Measurements from ENCODE around the gene ERGIC3.
"Not testable (repeated sequence)": the region's sequence is repeated elsewhere in the genome, so short reads cannot be mapped to it uniquely, and the experiment has no call there.

The ERGIC3 gene

DNA sequence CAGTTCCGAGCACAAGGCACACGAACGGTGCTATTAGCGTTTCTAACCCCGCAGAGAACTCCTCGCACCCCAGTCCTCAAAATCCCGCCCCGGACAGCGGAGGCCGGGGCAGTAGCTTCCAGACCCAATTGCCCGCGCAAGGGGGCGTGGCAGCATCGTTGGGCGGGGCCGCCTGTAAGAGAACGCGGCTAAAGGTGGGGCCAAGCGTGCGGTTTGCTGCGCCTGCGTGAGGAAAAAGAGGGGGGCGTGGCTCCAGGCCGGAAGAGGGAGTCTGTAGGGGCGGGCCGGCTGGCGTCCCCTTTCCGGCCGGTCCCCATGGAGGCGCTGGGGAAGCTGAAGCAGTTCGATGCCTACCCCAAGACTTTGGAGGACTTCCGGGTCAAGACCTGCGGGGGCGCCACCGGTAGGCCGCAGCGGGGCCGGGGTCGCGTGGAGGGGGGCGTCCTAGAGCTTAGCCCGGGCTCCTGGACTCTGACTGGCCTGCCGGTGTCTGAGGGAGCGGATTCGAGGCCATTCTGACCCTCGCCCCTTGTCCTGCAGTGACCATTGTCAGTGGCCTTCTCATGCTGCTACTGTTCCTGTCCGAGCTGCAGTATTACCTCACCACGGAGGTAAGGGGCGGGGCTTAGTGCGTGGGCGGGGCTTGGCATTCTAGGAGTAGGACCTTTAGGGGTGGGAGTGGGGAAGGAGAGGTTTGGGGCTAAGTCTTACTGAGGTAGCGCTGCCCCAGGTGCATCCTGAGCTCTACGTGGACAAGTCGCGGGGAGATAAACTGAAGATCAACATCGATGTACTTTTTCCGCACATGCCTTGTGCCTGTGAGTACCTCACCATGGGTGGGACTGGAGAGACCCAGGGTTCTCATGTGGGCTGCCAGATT lies at the start of gene ERGIC3:
Gene ERGIC3 (plus strand): TSS at position 296 of the 880 bp plus-strand sequence. CDS start 20 bp downstream, at position 316.
- peak; percentile 93 for DNase-seq (ENCODE audit: low read depth)

DNA sequence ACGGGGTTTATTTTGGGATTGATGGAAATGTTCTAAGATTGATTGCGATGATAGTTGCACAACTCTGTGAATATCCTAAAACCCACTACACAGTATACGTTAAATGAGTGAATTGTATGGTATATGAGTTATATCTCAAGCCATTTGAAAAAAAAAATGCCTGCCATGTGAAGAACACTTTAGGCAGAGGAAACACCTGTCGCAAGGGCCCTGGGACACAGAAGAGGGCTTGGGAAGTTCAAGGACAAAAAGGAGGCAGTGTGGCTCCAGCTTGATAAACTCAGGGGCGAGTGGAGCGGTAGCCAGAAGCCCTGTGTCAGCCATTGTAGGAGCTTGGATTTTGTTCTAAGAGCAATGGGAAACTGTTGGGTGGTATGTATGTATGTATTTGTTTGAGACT lies 49.5 kb upstream of the ERGIC3 start:
- DNase-seq (ENCODE audit: low read depth) = no peak

DNA sequence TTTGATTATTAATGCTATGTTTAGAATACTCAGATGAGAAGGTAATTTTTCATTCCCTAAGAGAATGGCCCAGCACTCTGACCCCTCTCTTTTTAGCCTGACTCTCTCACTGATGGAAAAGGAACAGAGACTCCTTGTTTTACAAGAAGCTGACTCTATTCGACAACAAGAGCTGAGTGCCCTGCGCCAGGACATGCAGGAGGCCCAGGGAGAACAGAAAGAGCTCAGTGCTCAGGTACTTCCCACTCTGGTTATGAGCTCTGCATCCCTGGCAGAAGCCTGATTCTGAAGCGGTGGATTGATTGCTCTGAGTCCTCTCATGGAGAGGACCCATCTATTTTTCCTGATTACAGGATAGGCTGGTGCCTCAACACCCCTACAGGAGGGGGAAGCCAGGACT lies 45.4 kb upstream of the ERGIC3 start:
- no peak for DNase-seq (ENCODE audit: low read depth)

DNA sequence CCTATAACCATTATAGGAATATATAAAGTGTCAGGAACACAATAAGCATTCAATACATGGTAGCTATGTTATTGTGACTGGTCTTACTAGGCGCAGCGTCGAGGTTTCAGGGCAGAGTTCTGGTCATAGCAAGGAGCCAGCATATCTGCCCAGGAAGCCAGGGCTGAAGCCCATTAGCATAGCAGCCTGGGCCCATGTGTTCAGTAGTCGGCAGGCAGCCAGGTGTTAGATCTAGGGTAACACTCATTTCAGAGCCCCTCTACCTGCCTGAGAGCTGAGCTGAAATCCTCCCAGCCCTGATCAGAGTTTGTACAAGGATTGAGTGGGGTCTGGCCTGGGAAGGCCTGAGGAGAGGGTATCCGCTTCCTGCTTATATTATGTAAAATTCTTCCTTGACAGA lies 44.6 kb upstream of the ERGIC3 start:
- DNase-seq (ENCODE audit: low read depth) = no peak

DNA sequence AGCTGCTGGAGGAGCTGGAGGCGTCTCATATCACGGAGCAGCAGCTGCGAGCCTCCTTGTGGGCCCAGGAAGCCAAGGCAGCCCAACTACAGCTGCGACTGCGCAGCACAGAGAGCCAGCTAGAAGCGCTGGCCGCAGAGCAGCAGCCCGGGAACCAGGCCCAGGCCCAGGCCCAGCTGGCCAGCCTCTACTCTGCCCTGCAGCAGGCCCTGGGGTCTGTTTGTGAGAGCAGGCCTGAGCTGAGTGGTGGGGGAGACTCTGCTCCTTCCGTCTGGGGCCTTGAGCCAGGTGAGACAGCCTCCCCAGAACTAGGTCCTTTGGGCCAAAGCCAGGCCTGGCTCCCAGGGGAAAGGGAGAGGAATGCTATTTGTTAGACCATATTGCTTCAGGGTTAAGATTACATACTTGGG lies 44.1 kb upstream of the ERGIC3 start:
- DNase-seq (ENCODE audit: low read depth) = no peak

DNA sequence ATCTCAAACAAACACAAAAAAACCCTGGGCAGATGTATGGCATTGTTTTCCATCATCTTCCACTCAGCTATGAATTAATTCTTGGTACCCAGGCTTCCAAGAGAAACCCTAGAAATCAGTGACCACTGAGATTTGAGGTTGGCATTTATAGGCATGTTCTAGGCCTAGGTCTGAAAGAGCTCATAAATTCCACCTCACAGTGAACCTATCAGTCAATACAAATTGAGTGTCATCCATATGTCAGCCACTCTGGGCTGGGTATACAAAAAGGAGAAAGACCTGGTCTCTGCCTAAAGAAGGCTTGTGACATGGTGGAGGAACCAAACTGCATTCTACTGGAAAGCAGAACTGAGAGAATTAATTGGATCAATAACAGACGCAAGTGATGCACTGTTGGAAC lies 42.6 kb upstream of the ERGIC3 start:
- DNase-seq (ENCODE audit: low read depth) = no peak

DNA sequence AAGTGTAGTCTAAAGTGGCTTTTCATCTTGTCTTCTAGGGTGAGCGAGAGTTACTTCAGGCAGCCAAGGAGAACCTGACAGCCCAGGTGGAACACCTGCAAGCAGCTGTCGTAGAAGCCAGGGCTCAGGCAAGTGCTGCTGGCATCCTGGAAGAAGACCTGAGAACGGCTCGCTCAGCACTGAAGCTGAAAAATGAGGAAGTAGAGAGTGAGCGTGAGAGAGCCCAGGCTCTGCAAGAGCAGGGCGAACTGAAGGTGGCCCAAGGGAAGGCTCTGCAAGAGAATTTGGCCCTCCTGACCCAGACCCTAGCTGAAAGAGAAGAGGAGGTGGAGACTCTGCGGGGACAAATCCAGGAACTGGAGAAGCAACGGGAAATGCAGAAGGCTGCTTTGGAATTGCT lies 39.5 kb upstream of the ERGIC3 start:
- DNase-seq (ENCODE audit: low read depth) = no peak

DNA sequence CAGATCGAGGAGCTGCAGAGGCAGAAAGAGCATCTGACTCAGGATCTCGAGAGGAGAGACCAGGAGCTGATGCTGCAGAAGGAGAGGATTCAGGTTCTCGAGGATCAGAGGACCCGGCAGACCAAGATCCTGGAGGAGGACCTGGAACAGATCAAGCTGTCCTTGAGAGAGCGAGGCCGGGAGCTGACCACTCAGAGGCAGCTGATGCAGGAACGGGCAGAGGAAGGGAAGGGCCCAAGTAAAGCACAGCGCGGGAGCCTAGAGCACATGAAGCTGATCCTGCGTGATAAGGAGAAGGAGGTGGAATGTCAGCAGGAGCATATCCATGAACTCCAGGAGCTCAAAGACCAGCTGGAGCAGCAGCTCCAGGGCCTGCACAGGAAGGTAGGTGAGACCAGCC lies 38.6 kb upstream of the ERGIC3 start:
- no peak for DNase-seq (ENCODE audit: low read depth)

DNA sequence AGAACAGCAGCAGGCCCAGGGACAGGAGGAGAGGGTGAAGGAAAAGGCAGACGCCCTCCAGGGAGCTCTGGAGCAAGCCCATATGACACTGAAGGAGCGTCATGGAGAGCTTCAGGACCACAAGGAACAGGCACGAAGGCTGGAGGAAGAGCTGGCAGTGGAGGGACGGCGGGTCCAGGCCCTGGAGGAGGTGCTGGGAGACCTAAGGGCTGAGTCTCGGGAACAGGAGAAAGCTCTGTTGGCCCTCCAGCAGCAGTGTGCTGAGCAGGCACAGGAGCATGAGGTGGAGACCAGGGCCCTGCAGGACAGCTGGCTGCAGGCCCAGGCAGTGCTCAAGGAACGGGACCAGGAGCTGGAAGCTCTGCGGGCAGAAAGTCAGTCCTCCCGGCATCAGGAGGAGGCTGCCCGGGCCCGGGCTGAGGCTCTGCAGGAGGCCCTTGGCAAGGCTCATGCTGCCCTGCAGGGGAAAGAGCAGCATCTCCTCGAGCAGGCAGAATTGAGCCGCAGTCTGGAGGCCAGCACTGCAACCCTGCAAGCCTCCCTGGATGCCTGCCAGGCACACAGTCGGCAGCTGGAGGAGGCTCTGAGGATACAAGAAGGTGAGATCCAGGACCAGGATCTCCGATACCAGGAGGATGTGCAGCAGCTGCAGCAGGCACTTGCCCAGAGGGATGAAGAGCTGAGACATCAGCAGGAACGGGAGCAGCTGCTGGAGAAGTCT lies 37.9 kb upstream of the ERGIC3 start:
- DNase-seq (ENCODE audit: low read depth) = no peak

DNA sequence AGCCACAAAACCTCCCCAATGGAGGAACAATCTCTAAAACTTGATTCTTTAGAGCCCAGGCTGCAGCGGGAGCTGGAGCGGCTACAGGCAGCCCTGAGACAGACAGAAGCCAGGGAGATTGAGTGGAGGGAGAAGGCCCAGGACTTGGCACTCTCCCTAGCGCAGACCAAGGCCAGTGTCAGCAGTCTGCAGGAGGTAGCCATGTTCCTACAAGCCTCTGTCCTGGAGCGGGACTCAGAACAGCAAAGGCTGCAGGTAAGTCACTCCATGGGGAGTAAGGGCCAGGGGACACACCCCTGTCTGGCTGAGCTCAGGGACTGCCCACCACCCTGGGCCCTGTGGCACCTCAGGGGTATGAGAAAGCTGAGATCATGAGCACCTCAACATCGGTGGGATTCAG lies 37.1 kb upstream of the ERGIC3 start:
- no peak for DNase-seq (ENCODE audit: low read depth)

DNA sequence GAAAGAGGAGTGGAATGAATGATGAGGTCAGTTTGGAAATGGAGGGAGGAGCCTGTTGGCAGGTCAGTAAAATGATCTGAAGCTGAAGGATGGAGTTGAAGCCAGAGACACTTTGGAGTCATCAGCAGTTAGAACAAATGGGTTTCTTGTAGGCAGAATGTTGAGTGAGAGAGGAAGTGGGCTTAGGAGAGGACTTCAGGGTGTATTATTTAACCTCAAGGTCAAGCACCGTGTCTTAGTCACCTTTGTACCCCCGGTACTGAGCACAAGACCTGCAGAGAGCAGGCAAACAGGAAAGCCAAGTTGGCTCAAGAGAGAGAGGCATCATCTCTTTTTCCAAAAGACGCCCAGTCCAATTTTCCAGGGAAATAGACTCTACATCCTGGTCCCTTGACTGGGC lies 35.7 kb upstream of the ERGIC3 start:
- DNase-seq (ENCODE audit: low read depth) = no peak

DNA sequence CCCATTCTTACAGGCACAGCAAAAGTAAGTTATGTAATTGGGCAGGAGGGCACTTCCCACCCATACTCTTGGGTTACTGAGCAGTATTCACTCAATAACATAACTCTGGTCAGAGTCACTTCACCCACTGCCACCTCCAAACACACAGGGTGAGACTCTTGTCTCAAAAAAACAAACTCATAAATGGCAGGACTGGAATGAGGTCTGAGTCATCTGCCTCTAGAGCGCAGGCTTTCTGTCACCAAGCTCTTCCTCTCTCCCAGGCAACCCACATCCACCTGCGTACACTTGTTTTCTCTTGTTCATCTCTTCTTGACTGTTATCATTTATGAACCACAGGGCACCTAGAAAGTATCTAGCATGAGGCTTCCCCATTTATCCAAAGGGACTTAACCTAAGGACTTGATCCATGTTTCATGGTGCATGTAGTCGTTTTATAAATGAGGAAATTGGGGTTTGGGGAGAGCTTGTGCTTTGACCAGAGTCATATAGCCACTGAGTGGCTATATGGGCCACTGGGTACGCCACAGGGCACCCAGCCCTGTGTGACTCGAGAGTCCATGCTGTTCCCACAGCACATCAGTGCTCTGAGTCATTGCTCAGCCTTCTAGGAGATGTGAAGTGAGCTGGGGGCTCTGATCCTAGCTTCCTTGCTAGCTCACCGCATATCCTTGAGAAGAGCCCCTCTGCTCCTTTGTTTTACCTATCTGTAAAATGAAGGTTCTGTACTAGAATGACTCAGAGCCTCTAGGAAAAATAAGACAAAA lies 34.8 kb upstream of the ERGIC3 start:
- DNase-seq (ENCODE audit: low read depth) = no peak

DNA sequence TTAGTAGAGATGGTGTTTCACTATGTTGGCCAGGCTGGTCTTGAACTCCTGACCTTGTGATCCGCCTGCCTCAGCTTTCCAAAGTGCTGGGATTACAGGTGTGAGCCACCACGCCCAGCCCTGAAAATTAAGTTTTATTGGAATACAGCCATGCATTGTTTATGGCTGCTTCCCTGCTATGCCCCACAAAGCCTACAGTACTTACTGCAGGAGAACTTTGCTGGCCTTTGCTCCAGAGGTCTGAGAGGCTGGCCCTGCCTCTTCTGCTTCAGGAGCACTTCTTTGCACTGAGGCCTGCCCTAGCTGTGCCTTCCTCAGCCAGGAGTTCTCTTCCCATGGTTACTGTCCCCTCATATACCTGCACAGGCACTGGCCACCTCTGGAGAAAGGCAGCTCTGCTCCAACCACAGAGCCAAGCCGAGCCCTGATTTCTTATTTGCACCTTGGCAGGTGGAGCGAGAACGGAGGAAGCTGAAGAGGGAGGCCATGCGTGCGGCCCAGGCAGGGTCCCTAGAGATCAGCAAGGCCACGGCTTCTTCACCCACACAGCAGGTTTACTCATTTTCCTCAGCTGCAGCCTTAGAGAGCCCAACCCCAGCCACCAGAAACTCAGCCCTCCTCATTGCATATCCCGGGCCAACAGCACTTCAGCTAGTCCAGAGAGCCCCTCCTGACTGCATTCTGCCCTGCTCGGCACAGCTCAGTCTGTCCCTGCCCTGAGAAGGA lies 33.2 kb upstream of the ERGIC3 start:
- no peak for DNase-seq (ENCODE audit: low read depth)

DNA sequence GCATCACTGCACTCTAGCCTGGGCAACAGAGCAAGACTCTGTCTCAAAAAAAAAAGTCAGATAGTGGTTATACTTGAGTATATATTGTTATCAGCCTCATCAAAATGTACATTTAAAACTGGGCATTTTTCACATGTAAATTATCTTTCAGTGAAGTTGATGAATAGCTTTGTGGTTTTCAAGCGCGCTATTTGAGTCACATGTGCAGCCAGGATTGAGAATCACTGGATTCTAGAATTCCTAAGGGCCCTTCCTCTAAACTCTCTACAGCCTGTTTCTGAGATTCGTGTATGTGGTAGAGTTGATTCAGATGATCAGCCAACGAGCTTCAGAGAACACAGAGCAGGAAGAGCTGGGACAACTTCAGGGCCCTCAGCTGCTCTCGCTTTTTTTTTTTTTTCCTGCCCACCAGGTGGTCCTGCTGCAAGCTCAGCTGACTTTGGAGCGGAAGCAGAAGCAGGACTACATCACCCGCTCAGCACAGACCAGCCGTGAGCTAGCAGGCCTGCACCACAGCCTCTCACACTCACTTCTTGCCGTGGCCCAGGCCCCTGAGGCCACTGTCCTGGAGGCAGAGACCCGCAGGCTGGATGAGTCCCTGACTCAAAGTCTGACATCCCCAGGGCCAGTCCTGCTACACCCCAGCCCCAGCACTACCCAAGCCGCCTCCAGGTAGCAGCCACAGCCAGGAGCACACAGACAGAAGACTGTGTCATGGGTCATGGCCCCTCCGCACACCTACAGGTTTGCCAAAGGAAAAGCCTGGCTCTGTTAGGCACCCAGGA lies 30.7 kb upstream of the ERGIC3 start:
- no peak for DNase-seq (ENCODE audit: low read depth)

DNA sequence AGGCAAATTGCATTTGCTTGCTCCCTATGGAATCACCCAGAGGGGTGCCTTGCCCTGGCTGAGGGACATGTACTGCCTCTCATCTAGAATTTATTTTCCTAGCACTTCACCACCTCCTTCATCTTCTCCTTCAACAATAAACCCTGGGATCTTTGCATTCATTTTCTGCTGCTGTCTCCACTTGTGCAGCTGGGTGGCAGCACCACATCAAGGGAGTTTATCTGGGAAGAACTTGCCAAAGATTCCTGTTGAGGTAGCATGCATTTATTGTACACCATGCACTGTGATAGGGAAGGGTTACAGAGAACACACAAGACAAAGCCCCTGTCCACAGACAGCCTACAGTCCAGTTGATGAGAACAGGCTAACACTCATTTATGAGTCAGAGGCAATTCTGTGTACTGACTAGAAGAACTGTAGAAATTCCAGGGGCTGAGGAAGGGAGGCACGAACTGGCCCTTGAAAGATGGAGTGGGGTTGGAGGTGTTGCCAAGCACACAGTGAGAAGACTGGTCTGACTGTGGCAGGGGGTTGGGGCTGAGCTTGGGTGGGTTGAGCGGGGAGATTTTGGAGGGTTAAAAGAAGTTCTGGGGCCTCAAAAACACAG lies 30.0 kb upstream of the ERGIC3 start:
- DNase-seq (ENCODE audit: low read depth) = no peak

DNA sequence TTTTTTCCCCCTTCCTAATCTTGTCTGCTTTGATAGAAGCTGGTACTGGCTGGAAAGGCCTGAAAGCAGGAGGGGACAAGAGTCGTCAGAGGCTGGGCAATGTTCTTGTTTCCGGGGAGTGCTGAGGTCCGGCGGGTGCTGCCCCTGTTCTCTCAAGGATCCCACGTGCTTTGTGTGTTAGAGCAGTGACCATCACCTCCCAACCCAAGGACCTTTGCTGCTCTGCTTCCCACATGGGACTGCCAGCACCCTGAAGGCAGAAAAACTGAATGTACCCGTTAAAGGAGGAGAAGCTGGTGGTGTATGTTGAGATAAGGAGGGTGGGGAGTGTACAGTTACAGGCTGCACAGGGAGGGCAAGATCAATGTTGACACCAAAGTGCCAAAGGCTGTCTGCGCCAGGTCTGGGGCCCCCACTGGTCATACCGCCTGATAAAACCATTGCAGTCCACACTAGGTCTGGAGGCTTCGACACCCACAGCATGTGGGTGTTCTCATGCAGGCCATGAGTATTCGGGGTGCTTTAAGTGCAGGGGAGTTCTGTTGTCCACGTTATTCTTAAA lies 27.4 kb upstream of the ERGIC3 start:
- no peak for DNase-seq (ENCODE audit: low read depth)

DNA sequence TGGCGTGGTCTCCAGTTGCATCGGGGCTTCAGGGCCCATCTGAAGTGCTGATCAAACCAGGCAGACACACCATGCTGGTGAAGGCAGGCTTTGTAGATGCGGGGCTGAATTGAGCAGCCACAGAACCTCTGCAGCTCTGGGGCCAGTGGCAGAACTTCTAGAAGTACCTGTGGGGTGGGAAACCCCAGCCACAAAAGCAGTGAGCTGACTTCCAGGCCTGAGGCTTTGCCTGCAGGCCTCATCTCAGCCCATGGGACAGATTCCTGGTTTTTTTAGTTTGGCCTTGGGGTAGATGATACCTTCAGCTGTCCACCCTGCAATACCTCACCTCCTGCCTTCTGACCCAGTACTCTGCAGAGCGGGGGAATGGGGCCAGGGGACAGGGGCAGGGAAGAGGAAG lies 26.5 kb upstream of the ERGIC3 start:
- no peak for DNase-seq (ENCODE audit: low read depth)

DNA sequence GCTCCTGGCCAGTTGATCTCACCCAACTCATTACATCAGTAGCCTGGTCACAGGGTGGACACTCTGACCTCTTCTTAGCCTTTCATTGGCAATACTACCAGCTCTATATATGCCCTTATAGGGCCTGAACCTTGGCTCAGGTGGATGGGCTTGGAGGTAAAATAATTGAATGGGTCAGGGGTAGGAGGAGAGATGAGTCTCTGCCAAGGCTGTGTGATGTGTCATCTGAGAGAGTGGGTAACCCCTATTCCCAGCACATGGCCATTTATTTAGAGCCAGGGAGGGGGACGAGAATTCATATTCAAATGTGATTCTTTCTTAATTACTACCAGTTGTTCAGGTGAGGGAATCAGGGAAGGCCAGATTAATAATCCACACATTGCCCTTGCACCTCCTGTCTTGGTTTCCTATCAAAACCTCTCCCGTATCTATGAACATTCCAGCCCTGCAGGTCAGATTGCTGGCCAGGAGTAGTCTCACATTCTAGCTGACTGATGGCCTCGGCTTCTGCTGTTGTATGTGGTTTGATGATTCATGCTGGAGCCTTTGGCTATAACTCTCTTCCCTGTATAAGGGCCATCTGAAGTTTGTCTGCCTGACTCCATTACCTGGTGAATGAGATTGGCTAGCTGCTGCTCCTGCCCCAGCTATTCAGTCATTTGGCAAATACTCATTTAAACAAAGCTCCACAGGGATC lies 25.8 kb upstream of the ERGIC3 start:
- DNase-seq (ENCODE audit: low read depth) = no peak

DNA sequence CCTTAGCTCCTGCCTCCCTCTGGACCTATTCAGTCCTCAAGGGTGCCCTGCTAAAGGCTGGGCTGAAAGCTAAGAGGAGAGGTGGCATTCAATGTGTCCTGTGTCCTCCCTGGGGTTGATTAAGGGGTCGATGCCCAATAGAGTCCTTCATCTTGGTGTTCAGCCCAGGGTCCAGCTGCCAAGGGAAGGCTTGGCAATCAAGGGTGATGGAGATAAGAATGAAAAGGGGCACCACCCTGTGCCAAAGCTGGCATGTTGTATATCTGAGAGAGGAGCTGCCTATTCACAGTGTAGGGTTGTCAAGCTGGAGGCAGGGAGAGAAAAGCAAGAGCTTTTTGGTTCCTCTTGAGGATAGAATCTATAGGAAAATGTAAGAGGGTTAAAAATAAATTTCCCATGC lies 24.8 kb upstream of the ERGIC3 start:
- no peak for DNase-seq (ENCODE audit: low read depth)

DNA sequence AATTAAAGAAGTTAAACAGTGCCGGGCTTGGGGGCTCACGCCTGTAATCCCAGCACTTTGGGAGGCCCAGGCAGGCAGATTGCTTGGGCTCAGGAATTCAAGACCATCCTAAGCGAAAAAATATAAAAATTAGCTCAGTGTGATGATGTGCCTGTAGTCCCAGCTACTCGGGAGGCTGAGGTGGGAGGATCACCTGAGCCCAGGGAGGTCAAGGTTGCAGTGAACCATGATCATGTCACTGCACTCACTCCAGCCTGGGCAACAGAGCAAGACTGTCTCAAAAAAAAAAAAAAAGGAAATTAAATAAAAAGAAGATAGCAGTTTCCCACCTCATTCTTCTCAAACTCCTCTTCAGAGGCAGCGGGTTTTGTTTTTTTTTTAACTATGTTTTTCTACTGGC lies 24.1 kb upstream of the ERGIC3 start:
- DNase-seq (ENCODE audit: low read depth) = not testable (repeated sequence)
